T-helper 22 cell (primary cell): ENCODE measurements around the gene SLCO2A1.

ENCODE experiments used
- DNase-seq: peaks from one replicate; pipeline ENCODE4 v3.0.0-alpha.2; 2020; ENCODE audit warnings: low read depth

Gene SLCO2A1

GRCh38 chr3:133999891-134000685, 29.6 kb downstream of the SLCO2A1 start:
- no peak for DNase-seq

DNA sequence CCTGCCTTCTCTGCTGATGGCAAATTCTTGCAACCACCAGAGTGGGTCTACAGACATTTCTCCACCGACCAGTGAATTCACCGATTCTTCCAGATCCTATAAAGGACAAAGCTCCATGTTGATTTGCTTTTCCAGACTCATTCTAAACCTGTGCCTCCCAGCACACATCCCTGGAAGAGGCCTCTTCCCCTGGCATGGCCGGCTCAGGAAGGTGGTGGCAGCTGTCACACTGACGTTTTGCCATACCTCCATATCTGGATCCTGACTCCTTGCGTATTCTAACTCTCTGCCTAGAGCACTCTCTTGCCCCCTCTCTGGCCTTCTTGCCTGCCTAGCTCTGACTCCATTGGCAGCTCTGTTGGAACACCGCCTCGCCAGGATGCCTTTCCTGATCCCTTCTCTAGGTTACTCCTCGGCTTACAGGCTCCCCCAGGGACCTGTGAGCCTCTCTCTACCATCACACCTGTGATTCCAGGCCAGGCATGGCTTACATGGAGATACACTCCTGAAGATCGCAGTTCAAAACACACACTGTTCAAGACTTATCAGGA, 31.0 kb downstream of the SLCO2A1 start:
- DNase-seq, result no peak

GRCh38 chr3:133997871-133998635, 31.7 kb downstream of the SLCO2A1 start:
- DNase-seq, result no peak

- DNase-seq, result no peak
These were observed 32.7 kb downstream of the SLCO2A1 start for GRCh38 chr3:133996996-133997395.

GRCh38 chr3:133996251-133996661, 33.5 kb downstream of the SLCO2A1 start:
- no peak for DNase-seq

DNA sequence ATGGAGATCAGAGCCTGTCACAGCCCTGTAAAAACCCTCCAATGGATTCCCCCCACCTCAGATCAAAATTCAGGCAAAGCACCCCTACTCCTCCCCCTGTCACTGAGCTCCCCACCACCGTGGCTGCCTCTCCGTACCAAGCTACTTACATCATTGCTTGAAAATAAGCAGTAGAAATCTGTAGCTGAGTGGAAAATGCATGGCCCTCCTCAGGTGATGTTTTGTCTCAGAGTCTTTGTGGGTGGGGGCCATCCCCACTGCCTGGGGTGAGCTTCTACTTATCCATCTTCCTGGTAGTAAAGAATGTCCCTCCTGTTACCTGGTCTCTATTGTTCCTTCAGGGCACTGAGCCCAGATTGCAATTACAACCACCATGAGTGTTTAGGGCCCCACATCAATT, 34.5 kb downstream of the SLCO2A1 start:
- no peak for DNase-seq

- no peak for DNase-seq
These were observed 35.4 kb downstream of the SLCO2A1 start for GRCh38 chr3:133994166-133994890.

GRCh38 chr3:133992951-133993620, 36.6 kb downstream of the SLCO2A1 start:
- no peak for DNase-seq

DNA sequence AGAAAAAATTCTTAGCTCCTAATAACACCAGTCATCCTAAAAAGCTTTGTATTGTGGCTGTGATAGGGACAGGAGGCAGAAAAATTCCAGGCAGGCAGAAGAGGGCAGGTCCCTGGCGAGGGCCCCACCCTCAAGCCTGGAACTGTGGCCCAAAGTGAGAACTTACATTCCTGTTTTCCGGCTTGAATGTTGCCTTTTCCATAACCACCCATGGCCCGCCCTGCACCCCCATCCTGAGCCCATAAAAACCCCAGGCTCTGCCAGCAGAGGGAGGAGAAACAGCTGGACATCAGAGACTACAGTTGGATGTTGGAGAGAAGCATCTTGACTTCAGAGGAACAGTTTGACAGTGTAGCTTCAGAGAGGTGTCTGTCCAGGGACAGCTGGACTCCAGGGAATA, 37.3 kb downstream of the SLCO2A1 start:
- no peak for DNase-seq

GRCh38 chr3:133991637-133992036, 38.1 kb downstream of the SLCO2A1 start:
- no peak for DNase-seq

DNA sequence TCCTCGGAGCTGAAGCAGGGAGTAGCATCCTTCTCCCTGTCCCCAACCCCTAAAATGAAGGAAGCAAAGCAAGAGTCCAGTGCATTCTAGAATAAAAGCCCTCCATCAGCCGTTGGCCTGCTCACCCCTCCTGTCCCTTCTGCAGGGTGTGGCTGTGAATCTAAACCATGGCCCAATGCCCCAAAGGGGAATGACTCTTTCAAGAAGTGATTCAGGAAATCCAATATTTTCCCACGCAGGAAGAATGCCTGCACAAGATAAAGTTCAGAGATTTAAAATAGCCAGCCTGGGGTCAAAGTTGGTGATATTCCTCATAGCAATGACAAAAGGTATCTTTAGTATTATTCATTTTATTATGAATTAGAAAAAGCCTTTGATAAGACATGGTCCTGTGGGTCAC, 38.5 kb downstream of the SLCO2A1 start:
- DNase-seq, result no peak

DNA sequence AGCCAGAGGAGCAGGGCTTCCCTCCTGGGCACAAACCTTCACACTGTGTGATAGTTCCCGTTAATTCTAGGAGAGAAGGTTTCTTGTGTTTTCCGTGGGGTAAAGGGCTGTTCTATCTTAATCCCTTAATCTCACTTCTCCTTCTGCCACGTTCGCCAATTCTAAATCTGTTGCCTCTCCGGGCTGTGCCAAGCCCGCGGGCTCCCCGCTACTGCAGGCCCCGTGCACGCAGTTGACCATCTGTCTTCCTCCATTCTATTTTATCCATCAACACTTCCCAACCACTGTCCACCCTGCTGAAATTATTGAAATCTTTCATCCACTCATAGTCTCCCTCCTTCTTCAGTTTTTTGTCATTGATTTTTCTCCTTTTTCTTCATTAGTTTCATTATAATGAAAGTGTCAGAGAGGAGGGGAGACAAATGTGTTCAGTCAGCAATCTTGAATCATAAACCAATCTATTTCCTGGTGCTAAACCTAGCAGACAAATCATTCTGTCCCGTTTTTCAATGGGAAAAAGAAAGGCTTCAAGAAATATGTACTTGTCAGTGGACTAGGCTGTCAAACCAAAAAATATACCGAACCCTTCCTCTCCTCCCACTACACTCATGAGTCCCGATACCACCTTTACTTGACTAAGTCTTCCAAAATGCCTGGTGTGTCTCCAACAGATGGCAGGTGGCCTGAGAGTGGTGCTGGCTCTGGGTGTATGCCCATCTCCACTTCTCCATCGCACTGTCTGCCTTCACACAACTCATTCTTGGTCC, 39.6 kb downstream of the SLCO2A1 start:
- DNase-seq, result no peak

DNA sequence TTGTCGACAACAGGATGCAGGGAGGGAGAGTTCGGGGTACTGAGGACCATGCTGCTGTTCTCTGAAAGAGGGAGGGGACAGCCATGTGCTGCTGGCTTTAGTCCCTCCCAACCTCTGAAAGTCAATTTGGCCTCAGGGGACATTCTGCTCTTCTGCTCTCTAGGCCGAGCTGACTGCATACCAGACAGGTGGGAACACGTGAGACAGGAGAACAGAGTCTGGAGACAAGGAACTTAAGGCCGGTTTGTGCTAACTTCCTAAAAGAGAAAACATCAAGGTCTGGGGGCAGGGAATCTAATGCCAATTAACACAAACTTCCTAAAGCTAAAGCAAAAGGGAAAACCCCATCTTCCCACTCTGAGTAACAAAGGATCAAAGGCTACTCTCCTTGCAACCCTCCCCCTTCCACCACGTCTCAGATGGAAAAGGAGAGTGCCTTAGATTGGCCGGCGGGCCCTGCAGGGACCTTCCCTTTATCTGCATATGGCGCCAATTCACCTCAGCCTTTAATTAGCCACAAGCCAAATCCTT, 41.0 kb downstream of the SLCO2A1 start:
- no peak for DNase-seq

DNA sequence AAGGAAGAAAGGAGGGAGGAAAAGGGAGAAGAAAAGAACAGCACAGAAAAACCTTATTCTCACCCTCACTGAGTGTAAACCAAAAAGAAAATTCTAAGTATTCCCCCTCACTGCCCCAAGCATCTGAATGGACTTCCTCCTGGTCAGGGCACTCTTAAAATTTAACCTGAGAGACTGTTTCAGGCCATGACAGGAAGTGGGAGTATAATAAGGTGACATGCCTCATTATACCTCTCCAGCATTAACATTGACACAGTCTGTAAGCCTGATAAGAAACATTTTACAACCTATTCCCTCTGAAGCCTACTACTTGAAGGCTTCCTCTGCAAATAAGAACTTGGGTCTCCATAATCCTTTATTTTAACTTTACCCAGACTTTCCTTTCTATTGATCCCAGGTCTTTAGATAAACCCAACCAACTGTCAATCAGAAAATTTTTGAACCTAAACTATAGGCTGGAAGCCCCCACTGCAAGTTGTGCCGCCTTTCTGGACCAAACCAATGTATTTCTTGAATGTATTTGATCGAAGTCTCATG, 41.7 kb downstream of the SLCO2A1 start:
- DNase-seq, result no peak

- DNase-seq, result no peak
These were observed 42.6 kb downstream of the SLCO2A1 start for GRCh38 chr3:133987136-133987535.

GRCh38 chr3:133986311-133986710, 43.4 kb downstream of the SLCO2A1 start:
- DNase-seq, result no peak

DNA sequence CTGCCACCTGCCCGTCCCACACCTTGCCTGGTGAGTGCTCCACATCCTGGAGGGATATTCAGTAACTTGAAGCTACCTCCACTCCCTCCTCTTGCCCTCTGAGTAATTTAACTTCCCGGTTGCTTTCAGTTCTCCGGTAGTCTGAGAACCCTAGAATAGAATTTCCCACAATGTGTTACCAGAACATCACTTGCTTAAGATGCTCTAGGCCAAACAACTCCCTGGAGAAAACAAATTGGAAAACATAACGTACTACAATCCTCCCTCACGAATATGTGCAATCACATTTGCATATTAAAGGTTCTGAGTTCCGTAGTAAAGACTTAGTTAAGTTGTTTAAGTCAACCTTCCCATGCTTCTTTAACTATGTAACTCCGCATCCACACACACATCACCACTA, 44.8 kb downstream of the SLCO2A1 start:
- no peak for DNase-seq

DNA sequence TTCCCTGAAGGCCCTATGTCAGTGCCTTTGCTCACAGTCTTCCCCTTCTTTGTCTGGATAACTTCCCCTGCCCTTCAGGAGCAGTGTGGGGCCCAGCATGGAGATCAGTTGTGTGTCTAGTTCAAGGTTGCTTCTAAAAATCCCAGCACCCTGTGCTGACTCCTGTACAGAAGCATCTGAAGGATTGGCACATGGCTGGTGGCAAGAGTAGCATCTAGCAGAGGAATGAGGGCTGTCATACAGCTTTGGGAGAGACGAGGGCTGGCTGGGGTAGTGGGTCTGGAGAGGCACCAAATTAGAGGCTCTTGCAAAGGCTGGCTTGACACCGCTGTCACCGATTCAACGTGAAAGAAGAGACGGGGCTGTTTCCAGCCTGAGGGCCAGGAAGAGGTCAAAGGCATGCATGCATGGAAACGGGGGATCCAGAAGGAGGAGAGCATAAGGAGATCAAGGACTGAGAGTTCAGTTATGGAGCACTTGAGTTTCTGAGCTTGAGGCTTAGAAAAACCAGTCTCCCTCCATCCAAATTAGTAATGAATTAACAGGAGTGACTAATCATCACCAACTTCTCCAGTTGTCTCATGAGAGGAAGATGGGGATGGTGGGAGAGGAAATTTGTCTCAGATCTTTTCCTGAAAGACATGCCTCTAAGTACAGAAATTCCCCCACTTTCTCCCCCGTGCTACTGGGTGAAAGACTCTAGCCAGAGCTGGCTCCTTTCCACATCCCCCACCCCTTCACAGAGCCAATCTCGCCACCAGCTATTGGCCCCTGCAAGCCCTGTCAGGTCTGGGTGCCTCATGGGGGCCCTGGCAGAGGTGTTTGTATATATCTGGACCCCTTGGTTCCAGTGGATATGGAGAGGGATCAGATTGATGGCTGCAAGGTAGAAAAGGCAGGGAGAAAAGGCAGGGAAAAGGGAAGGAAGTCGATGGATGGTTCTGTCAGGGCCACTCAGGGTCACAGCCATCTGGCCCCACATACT, 45.9 kb downstream of the SLCO2A1 start:
- DNase-seq, result no peak

DNA sequence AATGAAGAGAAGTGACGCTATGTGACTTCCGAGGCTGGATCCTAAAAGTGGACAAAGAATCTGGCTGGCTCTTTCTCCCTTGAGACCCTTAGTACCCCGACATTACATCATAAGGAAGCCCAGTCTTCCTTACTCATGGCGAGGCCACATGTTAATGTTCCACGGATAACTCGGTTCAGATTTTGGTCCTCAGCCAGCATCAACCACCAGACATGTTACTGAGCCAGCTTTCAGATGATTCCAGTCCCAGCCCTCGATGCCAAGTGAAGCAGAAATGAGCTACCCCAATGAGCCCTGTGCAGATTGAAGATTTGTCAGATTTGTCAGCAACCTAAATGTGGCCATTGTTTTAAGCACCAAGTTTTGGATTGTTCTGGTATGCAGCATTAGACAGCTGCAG, 46.6 kb downstream of the SLCO2A1 start:
- DNase-seq, result no peak
